Tibial nerve (tissue), 4 donors: ENCODE data around the gene ATP8A2.

Source experiments
- CTCF ChIP-seq, 5 experiments: fragments of 200-600 bp in 3 of 5; fragments of 450-650 bp in 2 of 5; sonication (generic) in 3 of 5; IDR thresholded peaks; one replicate each; pipeline ENCODE4 v1.5.1; 2016 to 2019; ENCODE audit warnings: antibody characterized with exemption in 5 of 5, mild to moderate bottlenecking in 3 of 5, moderate library complexity in 2 of 5
- EP300 ChIP-seq, 2 donors: sonication (generic); formaldehyde crosslinking; IDR thresholded peaks; one replicate each; pipeline ENCODE4 v1.6.1; 2017; ENCODE audit warnings: antibody characterized with exemption in 2 of 2, mild to moderate bottlenecking in 1 of 2
- POLR2A ChIP-seq, 2 donors: fragments of 450-650 bp; IDR thresholded peaks; one replicate each; pipeline ENCODE4 v1.6.1; 2017; ENCODE audit warnings: antibody characterized with exemption in 2 of 2, mild to moderate bottlenecking in 2 of 2, moderate library complexity in 2 of 2

GRCh38 chr13:25836574-25837336, 465.0 kb downstream of the ATP8A2 start:
- no peak for TF ChIP-seq CTCF (IDR thresholded peaks at IDR 0.05)
- TF ChIP-seq POLR2A (IDR thresholded peaks at IDR 0.05): no peak
- TF ChIP-seq EP300 (IDR thresholded peaks at IDR 0.05): no peak
